Panc1 (cell line): ENCODE measurements around the gene MORN1.

ENCODE experiments used
- CTCF ChIP-seq: fragments of 450-650 bp; IDR thresholded peaks from 2 replicates; pipeline ENCODE4 v1.5.1; 2017; ENCODE audit warnings: mild to moderate bottlenecking
- POLR2AphosphoS5 ChIP-seq: IDR thresholded peaks from 2 replicates; pipeline ENCODE4 v1.6.1; 2012; ENCODE audit warnings: mild to moderate bottlenecking, low read depth, low read length, moderate library complexity
- SIN3A ChIP-seq: IDR thresholded peaks from 2 replicates; pipeline ENCODE4 v1.6.1; 2012; ENCODE audit warnings: low read depth, mild to moderate bottlenecking, low read length, moderate library complexity, borderline replicate concordance; ENCODE audit not compliant: insufficient read depth
- TCF7L2 ChIP-seq: IDR thresholded peaks from 2 replicates; pipeline ENCODE4 v1.6.1; 2011; ENCODE audit warnings: mild to moderate bottlenecking, low read depth, low read length, inconsistent platforms
- TF ChIP-seq, protein P1 (sequence below), 2 experiments: IDR thresholded peaks; 2 replicates each; pipeline ENCODE4 v1.6.1; 2011 to 2012; ENCODE audit warnings: low read depth in 2 of 2, control low read depth in 1 of 2, low read length in 1 of 2, mild to moderate bottlenecking in 1 of 2, moderate library complexity in 1 of 2; ENCODE audit not compliant: insufficient read depth in 1 of 2

DNA sequence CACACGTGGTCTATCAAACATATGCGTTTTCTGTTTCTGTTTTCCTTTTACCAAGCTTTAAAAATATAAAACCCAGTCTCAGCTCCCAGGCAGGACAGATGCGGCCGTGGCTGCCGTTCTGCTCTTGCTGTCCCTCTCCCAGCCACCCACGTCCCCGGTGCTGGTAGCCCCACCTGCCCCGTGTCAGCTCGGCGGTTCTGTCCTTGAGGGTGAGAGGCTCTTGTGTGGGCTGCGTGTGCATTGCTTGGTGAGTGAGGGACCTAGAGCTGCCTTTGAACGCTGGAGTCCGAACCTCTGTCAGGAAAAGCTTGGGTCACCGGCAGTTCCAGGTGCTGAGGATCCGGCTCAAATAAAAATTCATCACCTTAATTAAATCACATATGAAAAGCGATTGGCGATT is 4.7 kb upstream of the MORN1 start:
- TF ChIP-seq CTCF (no peak), POLR2AphosphoS5 (no peak), TCF7L2 (no peak), SIN3A (no peak)
- TF ChIP-seq, protein P1, sequence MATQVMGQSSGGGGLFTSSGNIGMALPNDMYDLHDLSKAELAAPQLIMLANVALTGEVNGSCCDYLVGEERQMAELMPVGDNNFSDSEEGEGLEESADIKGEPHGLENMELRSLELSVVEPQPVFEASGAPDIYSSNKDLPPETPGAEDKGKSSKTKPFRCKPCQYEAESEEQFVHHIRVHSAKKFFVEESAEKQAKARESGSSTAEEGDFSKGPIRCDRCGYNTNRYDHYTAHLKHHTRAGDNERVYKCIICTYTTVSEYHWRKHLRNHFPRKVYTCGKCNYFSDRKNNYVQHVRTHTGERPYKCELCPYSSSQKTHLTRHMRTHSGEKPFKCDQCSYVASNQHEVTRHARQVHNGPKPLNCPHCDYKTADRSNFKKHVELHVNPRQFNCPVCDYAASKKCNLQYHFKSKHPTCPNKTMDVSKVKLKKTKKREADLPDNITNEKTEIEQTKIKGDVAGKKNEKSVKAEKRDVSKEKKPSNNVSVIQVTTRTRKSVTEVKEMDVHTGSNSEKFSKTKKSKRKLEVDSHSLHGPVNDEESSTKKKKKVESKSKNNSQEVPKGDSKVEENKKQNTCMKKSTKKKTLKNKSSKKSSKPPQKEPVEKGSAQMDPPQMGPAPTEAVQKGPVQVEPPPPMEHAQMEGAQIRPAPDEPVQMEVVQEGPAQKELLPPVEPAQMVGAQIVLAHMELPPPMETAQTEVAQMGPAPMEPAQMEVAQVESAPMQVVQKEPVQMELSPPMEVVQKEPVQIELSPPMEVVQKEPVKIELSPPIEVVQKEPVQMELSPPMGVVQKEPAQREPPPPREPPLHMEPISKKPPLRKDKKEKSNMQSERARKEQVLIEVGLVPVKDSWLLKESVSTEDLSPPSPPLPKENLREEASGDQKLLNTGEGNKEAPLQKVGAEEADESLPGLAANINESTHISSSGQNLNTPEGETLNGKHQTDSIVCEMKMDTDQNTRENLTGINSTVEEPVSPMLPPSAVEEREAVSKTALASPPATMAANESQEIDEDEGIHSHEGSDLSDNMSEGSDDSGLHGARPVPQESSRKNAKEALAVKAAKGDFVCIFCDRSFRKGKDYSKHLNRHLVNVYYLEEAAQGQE (IDR thresholded peaks at IDR 0.05; ENCODE audit: insufficient read depth in 1 of 2, low read depth in 2 of 2, low read length in 1 of 2): no peak
